HL-60 (cell line): Measurements from ENCODE around the gene PARL.

Source experiments
- CTCF ChIP-seq: IDR thresholded peaks from one replicate; pipeline ENCODE4 v1.5.1; 2011; ENCODE audit warnings: low read length, control low read depth, inconsistent platforms; ENCODE audit not compliant: insufficient read depth
- GABPA ChIP-seq: IDR thresholded peaks from 2 replicates; pipeline ENCODE4 v1.6.1; 2012; ENCODE audit warnings: low read depth
- POLR2AphosphoS5 ChIP-seq: IDR thresholded peaks from 2 replicates; pipeline ENCODE4 v1.6.1; 2012; ENCODE audit warnings: low read depth
- REST ChIP-seq: IDR thresholded peaks from 2 replicates; pipeline ENCODE4 v1.6.1; 2012; ENCODE audit warnings: low read depth; ENCODE audit not compliant: insufficient replicate concordance
- SPI1 ChIP-seq: IDR thresholded peaks from 2 replicates; pipeline ENCODE4 v1.6.1; 2012; ENCODE audit warnings: low read depth, mild to moderate bottlenecking, borderline replicate concordance

DNA sequence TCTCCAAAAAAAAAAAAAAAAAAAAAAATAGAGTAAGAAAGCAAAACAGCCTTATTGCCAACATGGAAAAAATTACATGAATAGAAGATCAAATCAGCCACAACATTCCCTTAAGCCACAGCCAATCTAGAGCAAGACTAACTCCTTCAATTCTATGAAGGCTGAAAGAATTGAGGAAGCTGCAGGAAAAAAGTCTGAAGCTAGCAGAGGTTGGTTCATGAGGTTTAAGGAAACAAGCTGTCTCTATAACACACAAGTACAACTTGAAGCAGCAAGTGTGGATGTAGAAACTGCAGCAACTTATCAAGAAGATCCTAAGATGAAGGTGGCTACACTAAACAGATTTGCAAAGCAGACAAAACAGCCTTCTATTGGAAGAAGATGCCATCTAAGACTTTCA lies 9.3 kb downstream of the PARL start:
- no peak for TF ChIP-seq CTCF
- no peak for TF ChIP-seq POLR2AphosphoS5
- TF ChIP-seq SPI1, result peak; percentile 43; the same call in 1 of the 2 replicates
- no peak for TF ChIP-seq REST
- TF ChIP-seq GABPA, result no peak
